Lung (tissue), 12 donors: ENCODE measurements around the gene NUDT14. TPM values are rescaled to one million over a fixed set of nuclear protein-coding genes. Genes with fewer than 3 reads are reported as not detected.

Experiments
- ATAC-seq: fragments of 200-7000 bp; cut with Tn5 transposase; one replicate; pipeline ENCODE4 v1.9.1; 2020; ENCODE audit warnings: moderate number of reproducible peaks; ENCODE audit not compliant: insufficient read depth, low FRiP score
- DNase-seq, 3 donors: peaks; one replicate each; pipeline ENCODE4 v3.0.0-alpha.2; 2013 to 2017
- H3K27ac ChIP-seq, 2 donors: one replicate each; pipeline ENCODE4 v1.5.1; 2013; ENCODE audit warnings: mild to moderate bottlenecking in 2 of 2, moderate library complexity in 2 of 2, control low read depth in 1 of 2, inconsistent platforms in 1 of 2, low read depth in 1 of 2, low read length in 1 of 2
- H3K27me3 ChIP-seq, 3 donors: one replicate each; pipeline ENCODE4 v1.5.1; 2013; ENCODE audit warnings: low read length in 2 of 3; ENCODE audit not compliant: control insufficient read depth in 3 of 3, insufficient read depth in 3 of 3
- H3K36me3 ChIP-seq, 4 donors: one replicate each; pipeline ENCODE4 v1.5.1; 2013; ENCODE audit warnings: low read length in 4 of 4, mild to moderate bottlenecking in 1 of 4, moderate library complexity in 1 of 4; ENCODE audit not compliant: control insufficient read depth in 4 of 4, insufficient read depth in 4 of 4
- H3K4me1 ChIP-seq, 5 donors: one replicate each; pipeline ENCODE4 v1.5.1; 2013; ENCODE audit warnings: low read length in 5 of 5, mild to moderate bottlenecking in 2 of 5, moderate library complexity in 1 of 5; ENCODE audit not compliant: control insufficient read depth in 5 of 5, insufficient read depth in 5 of 5
- H3K4me3 ChIP-seq: one replicate; pipeline ENCODE4 v1.5.1; 2013; ENCODE audit warnings: mild to moderate bottlenecking, control low read depth, moderate library complexity
- H3K9ac ChIP-seq, 2 donors: one replicate each; pipeline ENCODE4 v1.5.1; 2013; ENCODE audit warnings: low read length in 2 of 2, control low read depth in 1 of 2; ENCODE audit not compliant: insufficient read depth in 1 of 2
- H3K9me3 ChIP-seq, 4 donors: one replicate each; pipeline ENCODE4 v1.5.1; 2013; ENCODE audit warnings: low read length in 3 of 4, mild to moderate bottlenecking in 1 of 4, moderate library complexity in 1 of 4; ENCODE audit not compliant: control insufficient read depth in 4 of 4, insufficient read depth in 3 of 4
- WGBS, 2 donors: extraction: QIAGEN DNeasy Blood & Tissue Kit; methylation state at CpG; one replicate each; pipeline ENCODE4 v1.1.7; 2013; 5-methylcytosine and 5-hydroxymethylcytosine counted together
- polyA plus RNA-seq, 2 donors: library from polyadenylated mRNA; stranded (reverse); fragments of 200-250 nt; gene quantifications; one replicate each; pipeline ENCODE4 v1.2.1, GENCODE V29; 2013
- total RNA-seq, 2 donors: library from RNA; depleted of rRNA in 1 of 2; stranded (reverse); fragments of >200 nt in 1 of 2; gene quantifications; one replicate each; pipeline ENCODE4 v1.2.1, GENCODE V29; 2014 to 2021
- TF ChIP-seq, protein P1 (sequence below): IDR thresholded peaks from 2 replicates; pipeline ENCODE4 v1.5.1; 2012; ENCODE audit warnings: mild to moderate bottlenecking; ENCODE audit errors: control extremely low read depth, extremely low read depth
- donor health status: control.
- donor health status: control.
- donor health status: Bipolar disorder and iron deficiency.
- donor health status: healthy.
- donor health status: DM: yes; HTN: yes; CAD: no.

Gene NUDT14
- total and polyA plus RNA-seq, 4 donors, result 27.7 to 80.7 (median 51.3) TPM

DNA sequence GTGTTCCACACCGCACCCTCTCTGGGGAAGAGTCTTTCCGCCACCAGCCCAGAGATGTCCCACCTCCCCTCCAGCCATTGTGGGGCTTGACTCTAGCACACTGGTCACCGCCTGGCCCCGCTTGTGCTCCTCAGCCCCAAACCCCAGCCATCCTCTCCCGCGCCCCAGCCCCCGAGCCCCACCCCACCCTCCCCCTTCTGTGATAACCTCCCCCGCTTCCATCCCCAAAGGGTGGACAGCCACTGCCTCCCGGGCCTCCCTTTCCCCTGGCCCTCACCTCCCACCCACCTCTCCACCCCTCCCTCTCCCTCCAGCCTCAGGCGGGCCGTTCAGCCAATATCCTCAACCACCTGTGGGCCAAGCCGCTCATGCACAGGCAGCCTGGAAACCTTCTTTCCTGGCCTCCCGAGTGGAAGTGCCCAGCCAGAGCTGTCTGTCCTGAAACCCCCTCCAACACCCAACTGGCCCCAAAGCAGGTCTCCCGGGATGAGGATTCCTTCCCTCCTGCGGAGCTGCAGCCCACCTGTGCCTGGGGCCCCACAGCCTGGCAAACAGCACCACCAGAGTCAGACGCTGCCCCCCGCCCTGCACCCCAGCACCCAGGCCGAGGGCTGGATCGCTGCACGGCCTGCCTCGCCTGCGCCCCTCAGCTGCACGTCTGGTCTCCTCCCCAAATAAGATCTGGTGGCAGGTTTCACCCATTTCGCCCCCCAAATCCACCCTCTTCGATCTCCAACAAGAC lies 27.1 kb upstream of the NUDT14 start:
- WGBS, 2 donors, result 92 to 95% methylated on average over 24 to 25 of the region's 25 CpGs
- Histone ChIP-seq H3K9ac (no peak overlapping the region), H3K36me3 (peaks cover 0 to 26% (median 3%) of the 10 kb centered on the region in 4 donors), H3K27ac (no peak overlapping the region), H3K4me3 (no peak overlapping the region), H3K4me1 (peaks cover 0 to 13% (median 7%) of the 10 kb centered on the region in 5 donors), H3K9me3 (no peaks in the 10 kb centered on the region), H3K27me3 (no peaks in the 10 kb centered on the region)
- TF ChIP-seq, protein P1, sequence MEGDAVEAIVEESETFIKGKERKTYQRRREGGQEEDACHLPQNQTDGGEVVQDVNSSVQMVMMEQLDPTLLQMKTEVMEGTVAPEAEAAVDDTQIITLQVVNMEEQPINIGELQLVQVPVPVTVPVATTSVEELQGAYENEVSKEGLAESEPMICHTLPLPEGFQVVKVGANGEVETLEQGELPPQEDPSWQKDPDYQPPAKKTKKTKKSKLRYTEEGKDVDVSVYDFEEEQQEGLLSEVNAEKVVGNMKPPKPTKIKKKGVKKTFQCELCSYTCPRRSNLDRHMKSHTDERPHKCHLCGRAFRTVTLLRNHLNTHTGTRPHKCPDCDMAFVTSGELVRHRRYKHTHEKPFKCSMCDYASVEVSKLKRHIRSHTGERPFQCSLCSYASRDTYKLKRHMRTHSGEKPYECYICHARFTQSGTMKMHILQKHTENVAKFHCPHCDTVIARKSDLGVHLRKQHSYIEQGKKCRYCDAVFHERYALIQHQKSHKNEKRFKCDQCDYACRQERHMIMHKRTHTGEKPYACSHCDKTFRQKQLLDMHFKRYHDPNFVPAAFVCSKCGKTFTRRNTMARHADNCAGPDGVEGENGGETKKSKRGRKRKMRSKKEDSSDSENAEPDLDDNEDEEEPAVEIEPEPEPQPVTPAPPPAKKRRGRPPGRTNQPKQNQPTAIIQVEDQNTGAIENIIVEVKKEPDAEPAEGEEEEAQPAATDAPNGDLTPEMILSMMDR, result no peak
- ATAC-seq (no peak), DNase-seq (no peak)

DNA sequence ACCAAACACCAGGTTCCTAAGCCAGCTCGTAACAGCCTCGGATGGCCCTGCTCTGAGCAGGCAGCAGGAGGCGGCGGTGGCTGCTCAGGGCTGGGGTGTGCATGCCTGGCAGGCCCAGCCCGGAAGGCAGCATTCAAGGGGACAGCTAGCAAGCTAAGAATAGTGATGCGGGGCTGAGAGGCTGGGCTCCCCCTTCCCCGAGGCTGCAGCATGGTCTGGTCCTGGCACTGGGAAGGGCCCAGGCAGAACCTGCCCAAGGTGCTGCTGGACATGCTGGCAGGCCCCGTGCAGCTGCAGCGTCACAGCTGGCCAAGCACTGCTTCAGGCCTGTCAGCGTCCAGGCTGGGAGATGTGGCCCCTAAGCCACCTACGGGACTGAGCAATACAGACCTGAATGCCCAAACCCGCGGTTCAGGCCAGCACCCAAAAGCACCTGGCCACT lies 26.4 kb upstream of the NUDT14 start:
- Histone ChIP-seq H3K4me3 (no peak overlapping the region), H3K4me1 (peaks cover 0 to 13% (median 8%) of the 10 kb centered on the region in 5 donors), H3K27me3 (no peaks in the 10 kb centered on the region), H3K36me3 (peaks cover 0 to 19% (median 3%) of the 10 kb centered on the region in 4 donors), H3K9ac (no peak overlapping the region), H3K27ac (no peak overlapping the region), H3K9me3 (no peaks in the 10 kb centered on the region)
- TF ChIP-seq, protein P1, result no peak
- WGBS, 2 donors, result 81 to 86% methylated on average over 13 of the region's 13 CpGs
- DNase-seq (no peak), ATAC-seq (no peak)

DNA sequence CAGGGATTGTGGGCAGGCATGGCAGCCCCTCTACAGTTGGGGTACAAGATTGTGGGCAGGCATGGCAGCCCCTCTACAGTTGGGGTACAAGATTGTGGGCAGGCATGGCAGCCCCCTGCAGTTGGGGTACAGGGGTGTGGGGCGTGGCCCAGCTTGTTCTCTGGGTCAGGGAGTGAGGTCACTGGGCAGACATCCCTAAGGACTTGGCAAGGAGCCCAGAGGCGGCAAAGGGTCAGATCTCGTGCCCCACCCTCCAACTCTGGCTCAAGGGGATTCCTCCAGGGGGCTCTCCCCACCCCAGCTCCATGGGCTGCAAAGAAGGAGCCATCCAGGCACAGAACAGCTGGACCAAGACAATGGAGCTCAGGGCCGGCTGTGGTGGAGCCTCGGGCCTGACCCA lies 25.8 kb upstream of the NUDT14 start:
- H3K27ac ChIP-seq, result no peak overlapping the region
- no peaks in the 10 kb centered on the region for H3K9me3 ChIP-seq
- 33 to 59% methylated on average over 5 of the region's 5 CpGs for WGBS, 2 donors
- TF ChIP-seq, protein P1, result no peak
- ATAC-seq (no peak), DNase-seq (no peak)
- H3K9ac ChIP-seq, result no peak overlapping the region
- peaks cover 0 to 19% (median 3%) of the 10 kb centered on the region in 4 donors for H3K36me3 ChIP-seq
- peaks cover 0 to 13% (median 8%) of the 10 kb centered on the region in 5 donors for H3K4me1 ChIP-seq
- H3K4me3 ChIP-seq, result no peak overlapping the region
- no peaks in the 10 kb centered on the region for H3K27me3 ChIP-seq
